ENCODE measurements around the gene RYR3.

GRCh38 chr15:33639051-33639450 is 328.3 kb downstream of the RYR3 start:
- TF ChIP-seq CTCF (conservative IDR thresholded peaks at IDR 0.05; ENCODE audit: low read depth, low read length) (no peak), EZH2 (IDR thresholded peaks at IDR 0.05; ENCODE audit: low read length, unreplicated experiment) (no peak)
